Measurements from ENCODE around the gene ARHGAP40.

The ARHGAP40 gene

GRCh38 chr20:38617011-38617829 lies 15.6 kb downstream of the ARHGAP40 start:
- DNase-seq (ENCODE audit: low read depth in 3 of 3): no peak

- DNase-seq (ENCODE audit: low read depth in 3 of 3): no peak
Measured at GRCh38 chr20:38617830-38618196, 16.2 kb downstream of the ARHGAP40 start.

- DNase-seq (ENCODE audit: low read depth in 3 of 3): no peak
Measured at GRCh38 chr20:38620441-38620840, 18.8 kb downstream of the ARHGAP40 start.

- no peak for DNase-seq (ENCODE audit: low read depth in 3 of 3)
Measured at GRCh38 chr20:38623061-38623460, 21.5 kb downstream of the ARHGAP40 start.

GRCh38 chr20:38624084-38624483 lies 22.5 kb downstream of the ARHGAP40 start:
- no peak for DNase-seq (ENCODE audit: low read depth in 3 of 3)

- no peak for DNase-seq (ENCODE audit: low read depth in 3 of 3)
Measured at GRCh38 chr20:38625896-38626295, 24.3 kb downstream of the ARHGAP40 start.

- DNase-seq (ENCODE audit: low read depth in 3 of 3): no peak
Measured at GRCh38 chr20:38626921-38627659, 25.5 kb downstream of the ARHGAP40 start.

GRCh38 chr20:38628580-38629470 lies 27.2 kb downstream of the ARHGAP40 start:
- DNase-seq (ENCODE audit: low read depth in 3 of 3): no peak

- DNase-seq (ENCODE audit: low read depth in 3 of 3): no peak
Measured at GRCh38 chr20:38629979-38630378, 28.4 kb downstream of the ARHGAP40 start.

GRCh38 chr20:38630727-38631126 lies 29.1 kb downstream of the ARHGAP40 start:
- DNase-seq (ENCODE audit: low read depth in 3 of 3): no peak

- DNase-seq (ENCODE audit: low read depth in 3 of 3): no peak
Measured at GRCh38 chr20:38631155-38632022, 29.8 kb downstream of the ARHGAP40 start.

- peak; percentile 36 to 59 (median 48) for DNase-seq (ENCODE audit: low read depth in 3 of 3)
Measured at GRCh38 chr20:38633577-38634093, 32.0 kb downstream of the ARHGAP40 start.

- no peak for DNase-seq (ENCODE audit: low read depth in 3 of 3)
Measured at GRCh38 chr20:38635721-38636288, 34.2 kb downstream of the ARHGAP40 start.

- DNase-seq (ENCODE audit: low read depth in 3 of 3): no peak
Measured at GRCh38 chr20:38640521-38640920, 38.9 kb downstream of the ARHGAP40 start.

GRCh38 chr20:38642498-38642897 lies 40.9 kb downstream of the ARHGAP40 start:
- no peak for DNase-seq (ENCODE audit: low read depth in 3 of 3)

GRCh38 chr20:38644588-38645260 lies 43.1 kb downstream of the ARHGAP40 start:
- no peak for DNase-seq (ENCODE audit: low read depth in 3 of 3)

GRCh38 chr20:38645351-38645750 lies 43.7 kb downstream of the ARHGAP40 start:
- DNase-seq (ENCODE audit: low read depth in 3 of 3): no peak

GRCh38 chr20:38645980-38646858 lies 44.6 kb downstream of the ARHGAP40 start:
- DNase-seq (ENCODE audit: low read depth in 3 of 3): peak; percentile 77 to 84 (median 83)
